ENCODE data around the gene TYMP.

The TYMP gene

GRCh38 chr22:50504369-50505211 lies 25.2 kb downstream of the TYMP start:
- no peak overlapping the region for H3K27ac ChIP-seq (ENCODE audit: low read length)
- no peak overlapping the region for H3K9ac ChIP-seq (ENCODE audit: low read length)
- H3K4me3 ChIP-seq (ENCODE audit: low read length): no peak overlapping the region
- H3K4me1 ChIP-seq (ENCODE audit: control insufficient read depth, low read depth, low read length): no peaks in the 10 kb centered on the region
- H3K36me3 ChIP-seq (ENCODE audit: control insufficient read depth, low read depth, low read length): no peaks in the 10 kb centered on the region
- H3K27me3 ChIP-seq (ENCODE audit: control insufficient read depth, insufficient read depth, low read length): no peaks in the 10 kb centered on the region
- H3K9me3 ChIP-seq (ENCODE audit: control insufficient read depth, low read depth, low read length): no peaks in the 10 kb centered on the region

- Histone ChIP-seq H3K4me1 (ENCODE audit: control insufficient read depth, low read depth, low read length) (peaks cover 1% of the 10 kb centered on the region), H3K4me3 (ENCODE audit: low read length) (no peak overlapping the region), H3K36me3 (ENCODE audit: control insufficient read depth, low read depth, low read length) (no peaks in the 10 kb centered on the region), H3K9ac (ENCODE audit: low read length) (no peak overlapping the region), H3K27ac (ENCODE audit: low read length) (no peak overlapping the region), H3K27me3 (ENCODE audit: control insufficient read depth, insufficient read depth, low read length) (no peaks in the 10 kb centered on the region), H3K9me3 (ENCODE audit: control insufficient read depth, low read depth, low read length) (no peaks in the 10 kb centered on the region)
Measured at GRCh38 chr22:50503475-50504145, 26.2 kb downstream of the TYMP start.

GRCh38 chr22:50502628-50503474 lies 27.0 kb downstream of the TYMP start:
- peaks cover 5% of the 10 kb centered on the region for H3K4me1 ChIP-seq (ENCODE audit: control insufficient read depth, low read depth, low read length)
- H3K27me3 ChIP-seq (ENCODE audit: control insufficient read depth, insufficient read depth, low read length): no peaks in the 10 kb centered on the region
- no peak overlapping the region for H3K9ac ChIP-seq (ENCODE audit: low read length)
- H3K4me3 ChIP-seq (ENCODE audit: low read length): no peak overlapping the region
- H3K36me3 ChIP-seq (ENCODE audit: control insufficient read depth, low read depth, low read length): no peaks in the 10 kb centered on the region
- no peak overlapping the region for H3K27ac ChIP-seq (ENCODE audit: low read length)
- no peaks in the 10 kb centered on the region for H3K9me3 ChIP-seq (ENCODE audit: control insufficient read depth, low read depth, low read length)

- Histone ChIP-seq H3K9me3 (ENCODE audit: control insufficient read depth, low read depth, low read length) (no peaks in the 10 kb centered on the region), H3K4me3 (ENCODE audit: low read length) (no peak overlapping the region), H3K36me3 (ENCODE audit: control insufficient read depth, low read depth, low read length) (no peaks in the 10 kb centered on the region), H3K27me3 (ENCODE audit: control insufficient read depth, insufficient read depth, low read length) (no peaks in the 10 kb centered on the region), H3K9ac (ENCODE audit: low read length) (no peak overlapping the region), H3K4me1 (ENCODE audit: control insufficient read depth, low read depth, low read length) (peaks cover 5% of the 10 kb centered on the region), H3K27ac (ENCODE audit: low read length) (no peak overlapping the region)
Measured at GRCh38 chr22:50502096-50502495, 27.7 kb downstream of the TYMP start.

GRCh38 chr22:50500452-50500851 lies 29.4 kb downstream of the TYMP start:
- Histone ChIP-seq H3K9me3 (ENCODE audit: control insufficient read depth, low read depth, low read length) (no peaks in the 10 kb centered on the region), H3K4me1 (ENCODE audit: control insufficient read depth, low read depth, low read length) (peaks cover 5% of the 10 kb centered on the region), H3K4me3 (ENCODE audit: low read length) (no peak overlapping the region), H3K27me3 (ENCODE audit: control insufficient read depth, insufficient read depth, low read length) (no peaks in the 10 kb centered on the region), H3K27ac (ENCODE audit: low read length) (no peak overlapping the region), H3K36me3 (ENCODE audit: control insufficient read depth, low read depth, low read length) (no peaks in the 10 kb centered on the region), H3K9ac (ENCODE audit: low read length) (no peak overlapping the region)

- peaks cover 5% of the 10 kb centered on the region for H3K4me1 ChIP-seq (ENCODE audit: control insufficient read depth, low read depth, low read length)
- no peak overlapping the region for H3K27ac ChIP-seq (ENCODE audit: low read length)
- no peak overlapping the region for H3K9ac ChIP-seq (ENCODE audit: low read length)
Measured at GRCh38 chr22:50498322-50498890, 31.4 kb downstream of the TYMP start.

GRCh38 chr22:50497093-50497492 lies 32.7 kb downstream of the TYMP start:
- H3K9ac ChIP-seq (ENCODE audit: low read length): no peak overlapping the region
- H3K4me3 ChIP-seq (ENCODE audit: low read length): no peak overlapping the region
- H3K9me3 ChIP-seq (ENCODE audit: control insufficient read depth, low read depth, low read length): no peaks in the 10 kb centered on the region
- H3K36me3 ChIP-seq (ENCODE audit: control insufficient read depth, low read depth, low read length): no peaks in the 10 kb centered on the region
- no peak overlapping the region for H3K27ac ChIP-seq (ENCODE audit: low read length)
- peaks cover 5% of the 10 kb centered on the region for H3K4me1 ChIP-seq (ENCODE audit: control insufficient read depth, low read depth, low read length)
- H3K27me3 ChIP-seq (ENCODE audit: control insufficient read depth, insufficient read depth, low read length): no peaks in the 10 kb centered on the region

More at GRCh38 chr22:50498322-50498890, 31.4 kb downstream of the TYMP start:
- no peaks in the 10 kb centered on the region for H3K36me3 ChIP-seq (ENCODE audit: control insufficient read depth, low read depth, low read length)
- no peaks in the 10 kb centered on the region for H3K9me3 ChIP-seq (ENCODE audit: control insufficient read depth, low read depth, low read length)
- H3K27me3 ChIP-seq (ENCODE audit: control insufficient read depth, insufficient read depth, low read length): no peaks in the 10 kb centered on the region
- no peak overlapping the region for H3K4me3 ChIP-seq (ENCODE audit: low read length)

- Histone ChIP-seq H3K4me3 (ENCODE audit: low read length) (no peak overlapping the region), H3K4me1 (ENCODE audit: control insufficient read depth, low read depth, low read length) (no peaks in the 10 kb centered on the region), H3K9ac (ENCODE audit: low read length) (no peak overlapping the region), H3K27me3 (ENCODE audit: control insufficient read depth, insufficient read depth, low read length) (no peaks in the 10 kb centered on the region), H3K36me3 (ENCODE audit: control insufficient read depth, low read depth, low read length) (no peaks in the 10 kb centered on the region), H3K9me3 (ENCODE audit: control insufficient read depth, low read depth, low read length) (no peaks in the 10 kb centered on the region), H3K27ac (ENCODE audit: low read length) (no peak overlapping the region)
Measured at GRCh38 chr22:50490531-50491308, 39.1 kb downstream of the TYMP start.

- Histone ChIP-seq H3K4me1 (ENCODE audit: control insufficient read depth, low read depth, low read length) (no peaks in the 10 kb centered on the region), H3K36me3 (ENCODE audit: control insufficient read depth, low read depth, low read length) (no peaks in the 10 kb centered on the region), H3K27me3 (ENCODE audit: control insufficient read depth, insufficient read depth, low read length) (no peaks in the 10 kb centered on the region), H3K9ac (ENCODE audit: low read length) (no peak overlapping the region), H3K4me3 (ENCODE audit: low read length) (no peak overlapping the region), H3K9me3 (ENCODE audit: control insufficient read depth, low read depth, low read length) (no peaks in the 10 kb centered on the region), H3K27ac (ENCODE audit: low read length) (no peak overlapping the region)
Measured at GRCh38 chr22:50489363-50490243, 40.2 kb downstream of the TYMP start.

- H3K27me3 ChIP-seq (ENCODE audit: control insufficient read depth, insufficient read depth, low read length): no peaks in the 10 kb centered on the region
- H3K9ac ChIP-seq (ENCODE audit: low read length): no peak overlapping the region
- no peak overlapping the region for H3K4me3 ChIP-seq (ENCODE audit: low read length)
- H3K36me3 ChIP-seq (ENCODE audit: control insufficient read depth, low read depth, low read length): no peaks in the 10 kb centered on the region
- H3K27ac ChIP-seq (ENCODE audit: low read length): no peak overlapping the region
- H3K4me1 ChIP-seq (ENCODE audit: control insufficient read depth, low read depth, low read length): no peaks in the 10 kb centered on the region
- no peaks in the 10 kb centered on the region for H3K9me3 ChIP-seq (ENCODE audit: control insufficient read depth, low read depth, low read length)
Measured at GRCh38 chr22:50488886-50489285, 40.9 kb downstream of the TYMP start.
